SIG-M5 treated with dmso at 0.1 percent for 504 hours (cell line): ENCODE data around the gene SPEM3.

ENCODE experiments used
- DNase-seq: peaks from one replicate; lab custom pipeline; 2025; ENCODE audit not compliant: unreplicated experiment; lab: John Stamatoyannopoulos, UW

The SPEM3 gene

DNA sequence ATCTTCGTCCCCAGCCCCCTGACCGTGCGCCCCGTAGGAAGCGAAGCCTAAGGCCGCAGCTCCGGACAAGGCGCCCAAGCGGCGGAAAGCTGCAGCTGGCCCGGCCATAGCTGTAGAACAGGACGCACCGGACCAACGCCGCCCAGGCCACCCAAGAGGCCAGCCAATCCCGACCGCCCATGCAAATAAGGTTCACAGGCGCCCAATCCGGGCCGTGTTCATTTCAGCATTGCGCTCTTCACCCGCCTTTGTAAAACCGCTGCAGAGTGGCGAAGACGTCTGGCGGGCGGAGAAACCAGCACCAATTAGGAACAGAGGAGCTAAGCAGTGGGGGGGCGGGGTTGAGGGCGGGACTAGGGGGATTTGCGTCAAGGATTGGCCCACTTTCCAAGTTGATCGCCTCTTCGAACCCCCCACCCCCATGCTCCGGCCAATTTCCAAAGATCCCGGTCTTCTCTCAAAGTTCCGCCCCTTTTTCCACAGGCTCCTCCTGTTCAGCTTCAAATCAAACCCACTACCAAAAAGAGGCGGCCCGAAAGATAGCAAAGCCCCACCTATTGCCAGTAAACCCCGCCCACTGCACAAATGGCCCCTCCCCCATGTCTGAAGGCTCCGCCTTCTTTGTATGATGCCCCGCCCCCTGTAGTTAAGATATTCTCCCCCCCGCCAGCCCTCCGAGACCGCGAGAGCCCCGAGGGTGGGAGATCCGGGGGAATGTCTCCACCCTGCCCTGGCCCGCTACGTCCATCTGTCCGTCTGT is 24.5 kb upstream of the SPEM3 start, which contains the start of gene TMEM256:
Gene TMEM256, minus strand, starts transcription at position 121 of the 760 bp plus-strand sequence. Its CDS starts 13 bp downstream, at position 108.
- peak; percentile 99 for DNase-seq

- no peak for DNase-seq
These were observed 23.8 kb upstream of the SPEM3 start for GRCh38 chr17:7404737-7405349.

- DNase-seq: no peak
These were observed 23.1 kb upstream of the SPEM3 start for GRCh38 chr17:7405350-7406234.

DNA sequence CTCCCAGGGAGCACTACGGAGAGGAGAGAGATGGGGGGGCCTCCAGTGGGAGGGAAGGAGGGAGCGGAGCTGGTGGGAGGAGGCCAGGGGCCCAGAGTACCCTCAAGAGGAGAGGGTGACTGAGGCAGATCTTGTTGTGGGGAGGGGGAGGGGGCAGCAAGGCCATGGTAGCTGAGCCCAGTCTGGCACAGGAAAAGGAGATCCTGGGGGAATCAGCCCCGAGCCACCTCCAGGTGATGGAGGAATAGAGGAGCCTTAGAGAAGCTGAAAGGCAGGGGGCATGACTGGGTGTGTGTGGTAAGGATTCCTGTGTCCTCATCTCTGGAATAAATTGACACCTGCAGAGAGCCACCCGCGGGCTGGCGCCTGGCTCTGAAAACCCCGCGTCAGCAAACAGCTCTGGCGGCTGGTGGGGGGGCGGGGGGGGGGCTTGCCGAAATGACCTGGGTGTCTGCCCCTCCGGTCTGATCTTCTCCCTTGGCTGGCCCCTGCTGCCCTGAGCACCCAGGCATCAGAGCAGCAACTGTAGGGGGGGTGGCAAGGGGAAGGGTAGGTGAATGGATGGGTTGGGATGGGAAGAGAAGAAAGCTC is 22.3 kb upstream of the SPEM3 start:
- no peak for DNase-seq

GRCh38 chr17:7407082-7407481 is 21.6 kb upstream of the SPEM3 start:
- no peak for DNase-seq

GRCh38 chr17:7407485-7408251 is 21.0 kb upstream of the SPEM3 start, which contains the start of gene NLGN2:
NLGN2 (plus strand) TSS chr17:7407845; CDS start chr17:7408256, 411 bp downstream.
- DNase-seq: no peak

- DNase-seq: no peak
These were observed 20.4 kb upstream of the SPEM3 start for GRCh38 chr17:7408252-7408727.

GRCh38 chr17:7408863-7409262 is 19.8 kb upstream of the SPEM3 start:
- no peak for DNase-seq

DNA sequence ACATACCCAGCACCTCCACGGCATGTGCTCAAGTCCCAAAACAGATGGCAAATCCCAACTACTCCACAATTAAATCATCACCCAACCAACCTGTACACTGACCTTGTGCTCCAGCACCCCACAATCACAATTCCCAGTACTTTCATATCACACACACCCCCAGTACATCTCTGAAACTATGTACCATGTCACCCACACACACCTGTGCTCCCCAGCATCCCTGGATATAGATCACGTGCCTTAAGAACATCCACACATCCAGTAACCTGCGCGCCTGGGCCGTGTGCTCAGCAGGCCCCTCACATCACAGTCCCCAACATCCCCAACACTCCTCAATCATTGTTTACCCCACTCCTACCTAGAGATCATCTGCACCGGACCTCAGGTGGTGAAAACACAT is 18.9 kb upstream of the SPEM3 start:
- DNase-seq: no peak

DNA sequence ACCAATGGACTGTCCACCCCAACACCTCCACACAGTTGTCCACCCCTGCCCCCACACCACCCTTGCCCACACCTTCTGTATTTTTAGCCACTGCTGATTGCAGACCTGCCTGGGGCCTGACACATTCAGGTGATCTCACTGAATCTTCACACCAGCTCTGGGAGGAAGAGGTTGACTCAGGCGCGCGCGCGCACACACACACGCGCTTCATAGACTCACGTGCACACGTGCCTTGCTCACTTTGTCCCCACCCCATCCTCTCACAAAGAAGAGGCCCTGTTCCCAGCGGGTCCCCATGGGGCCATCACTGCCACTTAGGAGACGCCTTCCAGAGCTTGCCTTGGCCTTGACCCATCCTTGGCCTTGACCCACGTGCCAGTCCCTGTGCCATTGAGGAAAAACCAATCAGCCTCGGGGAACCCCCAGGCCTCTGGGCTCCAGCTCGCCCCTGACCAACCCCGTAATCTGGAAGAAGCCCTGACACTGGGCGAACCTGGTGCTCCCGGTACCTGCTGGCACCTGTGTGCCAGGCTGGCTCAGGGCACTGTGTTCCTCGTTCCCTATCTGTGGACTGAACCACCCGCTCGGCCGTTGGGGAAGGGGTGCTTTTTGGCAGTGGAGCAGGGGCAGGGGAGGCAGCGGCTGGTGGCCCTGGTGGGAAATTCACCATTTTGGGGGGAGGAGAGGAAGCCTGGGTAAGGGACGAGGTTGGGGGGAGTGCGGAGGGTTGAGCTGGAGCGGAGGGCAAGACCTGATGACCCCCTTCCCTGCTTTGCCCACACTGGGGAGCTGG is 17.8 kb upstream of the SPEM3 start:
- no peak for DNase-seq

GRCh38 chr17:7411427-7411750 is 17.3 kb upstream of the SPEM3 start:
- no peak for DNase-seq

- no peak for DNase-seq
These were observed 15.2 kb upstream of the SPEM3 start for GRCh38 chr17:7413346-7413985.

DNA sequence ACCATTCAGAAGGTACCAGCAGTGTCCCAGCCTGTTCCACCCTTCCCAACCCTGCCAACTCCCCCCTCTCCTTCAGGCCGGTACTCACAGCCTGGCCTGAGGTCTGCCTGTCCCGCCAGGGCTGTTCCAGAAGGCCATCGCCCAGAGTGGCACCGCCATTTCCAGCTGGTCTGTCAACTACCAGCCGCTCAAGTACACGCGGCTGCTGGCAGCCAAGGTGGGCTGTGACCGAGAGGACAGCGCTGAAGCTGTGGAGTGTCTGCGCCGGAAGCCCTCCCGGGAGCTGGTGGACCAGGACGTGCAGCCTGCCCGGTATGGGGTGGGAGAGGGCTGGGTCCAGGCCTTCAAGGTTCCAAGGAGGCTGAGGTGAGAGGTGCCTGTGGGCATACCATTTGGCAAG is 13.8 kb upstream of the SPEM3 start:
- DNase-seq: no peak

DNA sequence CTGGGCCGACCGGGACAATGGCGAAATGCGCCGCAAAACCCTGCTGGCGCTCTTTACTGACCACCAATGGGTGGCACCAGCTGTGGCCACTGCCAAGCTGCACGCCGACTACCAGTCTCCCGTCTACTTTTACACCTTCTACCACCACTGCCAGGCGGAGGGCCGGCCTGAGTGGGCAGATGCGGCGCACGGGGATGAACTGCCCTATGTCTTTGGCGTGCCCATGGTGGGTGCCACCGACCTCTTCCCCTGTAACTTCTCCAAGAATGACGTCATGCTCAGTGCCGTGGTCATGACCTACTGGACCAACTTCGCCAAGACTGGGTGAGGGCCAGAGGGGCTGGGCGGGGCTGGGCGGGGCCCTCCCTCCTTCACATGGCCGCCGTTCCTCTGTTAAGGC is 12.9 kb upstream of the SPEM3 start:
- DNase-seq: no peak

GRCh38 chr17:7416323-7416722 is 12.3 kb upstream of the SPEM3 start:
- no peak for DNase-seq

DNA sequence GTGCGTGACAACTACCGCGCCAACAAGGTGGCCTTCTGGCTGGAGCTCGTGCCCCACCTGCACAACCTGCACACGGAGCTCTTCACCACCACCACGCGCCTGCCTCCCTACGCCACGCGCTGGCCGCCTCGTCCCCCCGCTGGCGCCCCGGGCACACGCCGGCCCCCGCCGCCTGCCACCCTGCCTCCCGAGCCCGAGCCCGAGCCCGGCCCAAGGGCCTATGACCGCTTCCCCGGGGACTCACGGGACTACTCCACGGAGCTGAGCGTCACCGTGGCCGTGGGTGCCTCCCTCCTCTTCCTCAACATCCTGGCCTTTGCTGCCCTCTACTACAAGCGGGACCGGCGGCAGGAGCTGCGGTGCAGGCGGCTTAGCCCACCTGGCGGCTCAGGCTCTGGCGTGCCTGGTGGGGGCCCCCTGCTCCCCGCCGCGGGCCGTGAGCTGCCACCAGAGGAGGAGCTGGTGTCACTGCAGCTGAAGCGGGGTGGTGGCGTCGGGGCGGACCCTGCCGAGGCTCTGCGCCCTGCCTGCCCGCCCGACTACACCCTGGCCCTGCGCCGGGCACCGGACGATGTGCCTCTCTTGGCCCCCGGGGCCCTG is 11.5 kb upstream of the SPEM3 start:
- no peak for DNase-seq

- DNase-seq: no peak
These were observed 10.0 kb upstream of the SPEM3 start for GRCh38 chr17:7418472-7419152.
